Esophagus squamous epithelium (tissue), 5 donors: Measurements from ENCODE around the gene ABHD12B. TPM values are rescaled to one million over a fixed set of nuclear protein-coding genes. Genes with fewer than 3 reads are reported as not detected.

Experiments
- DNase-seq: peaks from one replicate; lab custom pipeline; 2025; lab: John Stamatoyannopoulos, UW
- H3K27ac ChIP-seq, 4 donors: fragments of 200-600 bp; sonication (generic); one replicate each; pipeline ENCODE4 v1.5.1; 2016 to 2019; ENCODE audit warnings: mild to moderate bottlenecking in 1 of 4
- H3K27me3 ChIP-seq, 4 donors: fragments of 200-600 bp; sonication (generic); 1 replicate in 3 of 4; 2 replicates in 1 of 4; pipeline versions ENCODE4 v1.5.1 to v1.6.0; 2017 to 2021; ENCODE audit warnings: antibody characterized with exemption in 1 of 4
- H3K36me3 ChIP-seq, 3 donors: fragments of 200-600 bp; sonication (generic); one replicate each; pipeline ENCODE4 v1.5.1; 2016 to 2019
- H3K4me1 ChIP-seq, 3 donors: fragments of 200-600 bp; sonication (generic); one replicate each; pipeline ENCODE4 v1.5.1; 2017 to 2019
- H3K4me3 ChIP-seq, 4 donors: fragments of 200-600 bp; sonication (generic); 1 replicate in 3 of 4; 2 replicates in 1 of 4; pipeline ENCODE4 v1.5.1; 2016 to 2019; ENCODE audit warnings: mild to moderate bottlenecking in 2 of 4, moderate library complexity in 1 of 4
- H3K9me3 ChIP-seq, 3 donors: fragments of 200-600 bp; sonication (generic); one replicate each; pipeline ENCODE4 v1.5.1; 2016 to 2019
- CTCF ChIP-seq, 6 experiments: fragments of 450-650 bp in 4 of 6; fragments of 200-600 bp in 2 of 6; sonication (generic) in 2 of 6; IDR thresholded peaks; one replicate each; pipeline ENCODE4 v1.5.1; 2016 to 2019; ENCODE audit warnings: antibody characterized with exemption in 6 of 6, mild to moderate bottlenecking in 4 of 6, moderate library complexity in 4 of 6
- POLR2A ChIP-seq, 4 donors: fragments of 450-650 bp; IDR thresholded peaks; one replicate each; pipeline ENCODE4 v1.6.1; 2017; ENCODE audit warnings: antibody characterized with exemption in 4 of 4, mild to moderate bottlenecking in 4 of 4, moderate library complexity in 3 of 4
- WGBS, 2 donors: methylation state at CpG; one replicate each; pipeline ENCODE4 v1.1.5; 2018; 5-methylcytosine and 5-hydroxymethylcytosine counted together
- intact Hi-C: fragments of 100-400 bp; cut with DNase I; formaldehyde crosslinking; loops from one replicate; pipeline ENCODE4 v1.15.0; 2022
- total RNA-seq, 4 donors: library from RNA; depleted of rRNA; stranded (reverse); fragments of >200 nt; gene quantifications; one replicate each; pipeline ENCODE4 v1.1.0, GENCODE V29; 2016
- donor health status: DM: yes; HTN: yes; CAD: no.

The ABHD12B gene
- total RNA-seq, 4 donors from 2014 or later = 0.53 TPM; not detected in 3

GRCh38 chr14:50825307-50825706 lies 46.5 kb upstream of the ABHD12B start:
- WGBS, 2 donors = 84 to 91% methylated on average over 1 of the region's 1 CpG
- intact Hi-C loops = no loop called here
- no peaks in the 10 kb centered on the region for H3K36me3 ChIP-seq
- TF ChIP-seq POLR2A (IDR thresholded peaks at IDR 0.05) = no peak
- TF ChIP-seq CTCF (IDR thresholded peaks at IDR 0.05) = no peak
- DNase-seq = no peak
- no peak overlapping the region for H3K27ac ChIP-seq
- H3K9me3 ChIP-seq = no peaks in the 10 kb centered on the region
- no peaks in the 10 kb centered on the region for H3K27me3 ChIP-seq
- no peak overlapping the region for H3K4me3 ChIP-seq
- H3K4me1 ChIP-seq = peaks cover 11 to 83% (median 34%) of the 10 kb centered on the region in 3 donors

GRCh38 chr14:50826681-50827080 lies 45.2 kb upstream of the ABHD12B start:
- WGBS, 2 donors = 92 to 97% methylated on average over 8 of the region's 8 CpGs
- H3K4me3 ChIP-seq = no peak overlapping the region
- H3K27me3 ChIP-seq = no peaks in the 10 kb centered on the region
- no peak for DNase-seq
- no peak overlapping the region for H3K27ac ChIP-seq
- H3K9me3 ChIP-seq = no peaks in the 10 kb centered on the region
- H3K36me3 ChIP-seq = no peaks in the 10 kb centered on the region
- intact Hi-C loops = no loop called here
- TF ChIP-seq POLR2A (IDR thresholded peaks at IDR 0.05) (no peak), CTCF (IDR thresholded peaks at IDR 0.05) (no peak)
- peaks cover 4 to 74% (median 28%) of the 10 kb centered on the region in 3 donors for H3K4me1 ChIP-seq

- intact Hi-C loops = no loop called here
- H3K27me3 ChIP-seq = no peaks in the 10 kb centered on the region
- no peaks in the 10 kb centered on the region for H3K36me3 ChIP-seq
- no peak for TF ChIP-seq CTCF (IDR thresholded peaks at IDR 0.05)
- TF ChIP-seq POLR2A (IDR thresholded peaks at IDR 0.05) = no peak
- H3K4me1 ChIP-seq = peaks cover 0 to 57% (median 13%) of the 10 kb centered on the region in 3 donors
- DNase-seq = no peak
- WGBS, 2 donors = 64 to 71% methylated on average over 10 of the region's 10 CpGs
- no peaks in the 10 kb centered on the region for H3K9me3 ChIP-seq
- peak overlapping the region in 2 of 4 donors; percentile 90 to 99 for H3K4me3 ChIP-seq
- no peak overlapping the region for H3K27ac ChIP-seq
Observed at GRCh38 chr14:50828721-50829488, 42.9 kb upstream of the ABHD12B start.

- 13 to 27% methylated on average over 13 to 14 of the region's 14 CpGs for WGBS, 2 donors
- no peaks in the 10 kb centered on the region for H3K36me3 ChIP-seq
- H3K4me1 ChIP-seq = peaks cover 0 to 50% (median 13%) of the 10 kb centered on the region in 3 donors
- peak overlapping the region in 3 of 4 donors; percentile 89 to 97 (median 96) for H3K27ac ChIP-seq
- no peaks in the 10 kb centered on the region for H3K27me3 ChIP-seq
- intact Hi-C loops = no loop called here
- DNase-seq = no peak
- no peak for TF ChIP-seq CTCF (IDR thresholded peaks at IDR 0.05)
- TF ChIP-seq POLR2A (IDR thresholded peaks at IDR 0.05) = no peak
- H3K4me3 ChIP-seq = peak overlapping the region; percentile 82 to 99 (median 89)
- no peaks in the 10 kb centered on the region for H3K9me3 ChIP-seq
Observed at GRCh38 chr14:50829489-50830043, 42.3 kb upstream of the ABHD12B start.
